NCI-H446 treated with DMSO at 0.1 percent for 48 hours (cell line): ENCODE data around the gene ZBTB32.

ENCODE experiments used
- DNase-seq: peaks from one replicate; lab custom pipeline; 2025; lab: John Stamatoyannopoulos, UW

The ZBTB32 gene

GRCh38 chr19:35695895-35696422, 8.4 kb upstream of the ZBTB32 start:
- no peak for DNase-seq

- DNase-seq = no peak
These were observed 7.5 kb upstream of the ZBTB32 start for GRCh38 chr19:35696835-35697234.

GRCh38 chr19:35702223-35703012, 1.9 kb upstream of the ZBTB32 start:
- peak; percentile 97 for DNase-seq

GRCh38 chr19:35703343-35703742, 1.0 kb upstream of the ZBTB32 start:
- no peak for DNase-seq

- DNase-seq = no peak
These were observed 4.0 kb downstream of the ZBTB32 start for GRCh38 chr19:35708391-35708790.

GRCh38 chr19:35710784-35711723, 6.7 kb downstream of the ZBTB32 start:
- no peak for DNase-seq

GRCh38 chr19:35712567-35713505, 8.5 kb downstream of the ZBTB32 start:
- DNase-seq = no peak

- no peak for DNase-seq
These were observed 9.1 kb downstream of the ZBTB32 start for GRCh38 chr19:35713506-35713850.

GRCh38 chr19:35713904-35714495, 9.6 kb downstream of the ZBTB32 start:
- no peak for DNase-seq

- no peak for DNase-seq
These were observed 10.4 kb downstream of the ZBTB32 start for GRCh38 chr19:35714601-35715354.

- no peak for DNase-seq
These were observed 11.0 kb downstream of the ZBTB32 start for GRCh38 chr19:35715355-35715809.

- no peak for DNase-seq
These were observed 11.8 kb downstream of the ZBTB32 start for GRCh38 chr19:35715981-35716800.

- peak; percentile 49 for DNase-seq
These were observed 12.7 kb downstream of the ZBTB32 start for GRCh38 chr19:35716801-35717664.

- DNase-seq = peak; percentile 95
These were observed 13.4 kb downstream of the ZBTB32 start, which contains the start of gene KMT2B for GRCh38 chr19:35717665-35718344. KMT2B (plus strand) TSS chr19:35718003; CDS start chr19:35718019, 16 bp downstream.

GRCh38 chr19:35718345-35719041, 14.1 kb downstream of the ZBTB32 start:
- no peak for DNase-seq

GRCh38 chr19:35719402-35720162, 15.2 kb downstream of the ZBTB32 start:
- no peak for DNase-seq

GRCh38 chr19:35720163-35720524, 15.8 kb downstream of the ZBTB32 start:
- no peak for DNase-seq
